Prostate gland (tissue), 2 donors: Measurements from ENCODE around the gene DAPK1. TPM values are rescaled to one million over a fixed set of nuclear protein-coding genes. Genes with fewer than 3 reads are reported as not detected.

ENCODE experiments used
- DNase-seq: peaks from one replicate; pipeline ENCODE4 v3.0.0-alpha.2; 2019; ENCODE audit warnings: low spot score
- H3K27ac ChIP-seq, 2 donors: fragments of 200-600 bp; sonication (generic); 2 replicates each; pipeline ENCODE4 v1.5.1; 2017 to 2019
- H3K27me3 ChIP-seq: fragments of 200-600 bp; sonication (generic); replicated peaks from 2 replicates; pipeline ENCODE4 v1.5.1; 2019; ENCODE audit not compliant: insufficient read depth
- H3K36me3 ChIP-seq, 2 donors: fragments of 200-600 bp; sonication (generic); 1 replicate in 1 of 2; 2 replicates in 1 of 2; pipeline versions ENCODE4 v1.5.1 to v1.8.1; 2017 to 2019
- H3K4me1 ChIP-seq: fragments of 200-600 bp; sonication (generic); replicated peaks from 2 replicates; pipeline ENCODE4 v1.5.1; 2019
- H3K4me3 ChIP-seq, 2 donors: fragments of 200-600 bp; sonication (generic); 2 replicates each; pipeline ENCODE4 v1.5.1; 2017 to 2019
- H3K9me3 ChIP-seq: fragments of 200-600 bp; sonication (generic); 2 replicates; pipeline ENCODE4 v1.5.1; 2017
- CTCF ChIP-seq, 4 experiments: fragments of 200-600 bp in 2 of 4; fragments of 450-650 bp in 2 of 4; sonication (generic) in 2 of 4; IDR thresholded peaks; 1 replicate in 3 of 4; 2 replicates in 1 of 4; pipeline ENCODE4 v1.5.1; 2016 to 2019; ENCODE audit warnings: antibody characterized with exemption in 4 of 4, mild to moderate bottlenecking in 2 of 4, moderate library complexity in 2 of 4
- POLR2A ChIP-seq: fragments of 450-650 bp; IDR thresholded peaks from one replicate; pipeline ENCODE4 v1.6.1; 2016; ENCODE audit warnings: antibody characterized with exemption, mild to moderate bottlenecking
- POLR2AphosphoS5 ChIP-seq: sonication (generic); formaldehyde crosslinking; IDR thresholded peaks from one replicate; pipeline ENCODE4 v1.6.1; 2017; ENCODE audit warnings: antibody characterized with exemption
- WGBS: methylation state at CpG from one replicate; pipeline ENCODE4 v1.1.5; 2018; 5-methylcytosine and 5-hydroxymethylcytosine counted together
- intact Hi-C: fragments of 100-400 bp; cut with DNase I; formaldehyde crosslinking; loops from one replicate; pipeline ENCODE4 v1.14.2; 2022
- total RNA-seq, 2 donors: library from RNA; depleted of rRNA; stranded (reverse); fragments of >200 nt; gene quantifications; one replicate each; pipeline ENCODE4 v1.1.0, GENCODE V29; 2016

DAPK1 gene
- total RNA-seq, 2 donors from 2014 or later = 13.9 to 39.1 TPM

- H3K27me3 ChIP-seq = no peaks in the 10 kb centered on the region
- no peak for TF ChIP-seq POLR2AphosphoS5
- H3K36me3 ChIP-seq = no peaks in the 10 kb centered on the region
- H3K9me3 ChIP-seq = no peaks in the 10 kb centered on the region
- DNase-seq = no peak
- 83% methylated on average over 3 of the region's 3 CpGs for WGBS
- no peak overlapping the region for H3K4me3 ChIP-seq
- intact Hi-C loops = no loop called here
- no peaks in the 10 kb centered on the region for H3K4me1 ChIP-seq
- no peak overlapping the region for H3K27ac ChIP-seq
Observed at GRCh38 chr9:87732756-87733155, 235.1 kb downstream of the DAPK1 start.

GRCh38 chr9:87733273-87734052 lies 235.8 kb downstream of the DAPK1 start:
- no peaks in the 10 kb centered on the region for H3K27me3 ChIP-seq
- intact Hi-C loops = no loop called here
- 89% methylated on average over 7 of the region's 7 CpGs for WGBS
- DNase-seq = no peak
- no peak overlapping the region for H3K27ac ChIP-seq
- H3K36me3 ChIP-seq = no peaks in the 10 kb centered on the region
- no peaks in the 10 kb centered on the region for H3K9me3 ChIP-seq
- no peak overlapping the region for H3K4me3 ChIP-seq
- no peaks in the 10 kb centered on the region for H3K4me1 ChIP-seq
- TF ChIP-seq CTCF (IDR thresholded peaks at IDR 0.05) (no peak), POLR2A (no peak), POLR2AphosphoS5 (no peak)

- WGBS = 59% methylated on average over 2 of the region's 2 CpGs
Observed at GRCh38 chr9:87734106-87734505, 236.4 kb downstream of the DAPK1 start.

GRCh38 chr9:87739546-87739945 lies 241.9 kb downstream of the DAPK1 start:
- no peak for DNase-seq
- Histone ChIP-seq H3K4me1 (no peaks in the 10 kb centered on the region), H3K36me3 (no peaks in the 10 kb centered on the region), H3K27ac (no peak overlapping the region), H3K9me3 (no peaks in the 10 kb centered on the region), H3K4me3 (no peak overlapping the region), H3K27me3 (no peaks in the 10 kb centered on the region)
- TF ChIP-seq POLR2A (no peak), POLR2AphosphoS5 (no peak), CTCF (IDR thresholded peaks at IDR 0.05) (no peak)
- 83% methylated on average over 3 of the region's 3 CpGs for WGBS
- intact Hi-C loops = no loop called here

More at GRCh38 chr9:87734106-87734505, 236.4 kb downstream of the DAPK1 start:
- H3K27ac ChIP-seq = no peak overlapping the region
- intact Hi-C loops = no loop called here
- DNase-seq = no peak
- no peak overlapping the region for H3K4me3 ChIP-seq
- TF ChIP-seq POLR2A (no peak), POLR2AphosphoS5 (no peak), CTCF (IDR thresholded peaks at IDR 0.05) (no peak)
- no peaks in the 10 kb centered on the region for H3K4me1 ChIP-seq
- H3K27me3 ChIP-seq = no peaks in the 10 kb centered on the region
- H3K36me3 ChIP-seq = no peaks in the 10 kb centered on the region
- no peaks in the 10 kb centered on the region for H3K9me3 ChIP-seq

- 62% methylated on average over 3 of the region's 3 CpGs for WGBS
- TF ChIP-seq POLR2A (no peak), POLR2AphosphoS5 (no peak), CTCF (IDR thresholded peaks at IDR 0.05) (no peak)
Observed at GRCh38 chr9:87740209-87740608, 242.5 kb downstream of the DAPK1 start.

More at GRCh38 chr9:87740209-87740608, 242.5 kb downstream of the DAPK1 start:
- intact Hi-C loops = no loop called here
- DNase-seq = no peak
- Histone ChIP-seq H3K9me3 (no peaks in the 10 kb centered on the region), H3K27ac (no peak overlapping the region), H3K4me1 (no peaks in the 10 kb centered on the region), H3K27me3 (no peaks in the 10 kb centered on the region), H3K4me3 (no peak overlapping the region), H3K36me3 (no peaks in the 10 kb centered on the region)
